Measurements from ENCODE around the gene TEPSIN.

The TEPSIN gene, protein sequence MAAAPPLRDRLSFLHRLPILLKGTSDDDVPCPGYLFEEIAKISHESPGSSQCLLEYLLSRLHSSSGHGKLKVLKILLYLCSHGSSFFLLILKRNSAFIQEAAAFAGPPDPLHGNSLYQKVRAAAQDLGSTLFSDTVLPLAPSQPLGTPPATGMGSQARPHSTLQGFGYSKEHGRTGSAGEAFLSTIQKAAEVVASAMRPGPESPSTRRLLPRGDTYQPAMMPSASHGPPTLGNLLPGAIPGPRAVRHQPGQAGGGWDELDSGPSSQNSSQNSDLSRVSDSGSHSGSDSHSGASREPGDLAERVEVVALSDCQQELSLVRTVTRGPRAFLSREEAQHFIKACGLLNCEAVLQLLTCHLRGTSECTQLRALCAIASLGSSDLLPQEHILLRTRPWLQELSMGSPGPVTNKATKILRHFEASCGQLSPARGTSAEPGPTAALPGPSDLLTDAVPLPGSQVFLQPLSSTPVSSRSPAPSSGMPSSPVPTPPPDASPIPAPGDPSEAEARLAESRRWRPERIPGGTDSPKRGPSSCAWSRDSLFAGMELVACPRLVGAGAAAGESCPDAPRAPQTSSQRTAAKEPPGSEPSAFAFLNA
- long read RNA-seq, partial matches to known transcripts: 1 of 3 reads
- long read RNA-seq, other reads (novel, unspliced or antisense): 1 of 3 reads

DNA sequence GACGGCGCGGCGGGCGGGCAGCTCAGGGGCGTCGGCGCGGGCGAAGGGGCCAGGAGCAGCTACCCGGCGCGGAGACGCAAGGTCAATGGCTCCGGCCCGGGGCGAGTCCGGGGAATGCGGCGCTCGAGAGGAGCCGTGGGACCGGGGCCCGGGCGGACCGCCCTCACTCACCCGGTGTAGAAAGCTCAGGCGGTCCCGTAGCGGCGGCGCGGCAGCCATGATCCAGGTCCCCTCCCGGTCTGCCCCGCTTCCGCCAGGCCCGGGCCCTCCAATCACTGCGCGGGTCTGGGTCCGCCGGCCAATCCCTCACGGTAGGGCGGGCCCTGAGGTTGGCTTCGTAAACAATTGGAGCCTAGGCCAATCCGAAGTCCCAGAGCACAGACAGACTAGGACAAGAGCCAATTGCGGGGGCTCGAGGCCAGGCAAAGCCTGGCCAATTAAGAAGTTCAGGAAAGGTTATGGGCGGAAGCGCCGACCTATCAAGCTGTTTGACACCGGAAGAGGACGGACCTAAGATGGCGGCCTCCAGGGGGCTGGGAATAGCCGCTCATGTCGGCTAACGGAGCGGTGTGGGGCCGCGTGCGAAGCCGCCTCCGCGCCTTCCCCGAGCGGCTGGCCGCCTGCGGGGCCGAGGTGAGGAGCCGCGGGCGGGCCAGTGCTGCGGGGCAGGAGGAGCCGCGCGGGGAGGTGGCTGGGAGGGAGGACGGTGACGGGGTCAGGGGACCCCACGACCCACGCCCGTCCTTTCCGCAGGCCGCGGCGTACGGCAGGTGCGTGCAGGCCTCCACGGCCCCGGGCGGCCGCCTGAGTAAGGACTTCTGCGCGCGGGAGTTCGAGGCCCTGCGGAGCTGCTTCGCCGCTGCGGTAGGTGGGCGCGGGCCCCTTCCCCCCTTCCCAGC, at the start of gene TEPSIN, which contains the start of gene NDUFAF8:
TSS of gene TEPSIN (minus strand) at position 241 of the 899 bp plus-strand sequence. CDS start at position 219, 22 bp downstream.
TSS of gene NDUFAF8 (plus strand) at position 504 of the 899 bp plus-strand sequence. CDS start at position 550, 46 bp downstream.
- peak within 1 kb of the TSS; percentile 97 for H3K4me3 ChIP-seq (replicated peaks; ENCODE audit: insufficient read depth, low read length)
- peak; percentile 97 to 99 for DNase-seq (ENCODE audit: low read depth in 1 of 2, low spot score in 1 of 2)
- TF ChIP-seq CTCF (IDR thresholded peaks at IDR 0.05; ENCODE audit: insufficient read depth, low read length) (no peak), POLR2AphosphoS5 (IDR thresholded peaks at IDR 0.05; ENCODE audit: low read depth) (peak; percentile 58), SPI1 (IDR thresholded peaks at IDR 0.05; ENCODE audit: borderline replicate concordance, low read depth) (no peak), GABPA (IDR thresholded peaks at IDR 0.05; ENCODE audit: low read depth) (peak; percentile 82)
- TF ChIP-seq, protein P1, sequence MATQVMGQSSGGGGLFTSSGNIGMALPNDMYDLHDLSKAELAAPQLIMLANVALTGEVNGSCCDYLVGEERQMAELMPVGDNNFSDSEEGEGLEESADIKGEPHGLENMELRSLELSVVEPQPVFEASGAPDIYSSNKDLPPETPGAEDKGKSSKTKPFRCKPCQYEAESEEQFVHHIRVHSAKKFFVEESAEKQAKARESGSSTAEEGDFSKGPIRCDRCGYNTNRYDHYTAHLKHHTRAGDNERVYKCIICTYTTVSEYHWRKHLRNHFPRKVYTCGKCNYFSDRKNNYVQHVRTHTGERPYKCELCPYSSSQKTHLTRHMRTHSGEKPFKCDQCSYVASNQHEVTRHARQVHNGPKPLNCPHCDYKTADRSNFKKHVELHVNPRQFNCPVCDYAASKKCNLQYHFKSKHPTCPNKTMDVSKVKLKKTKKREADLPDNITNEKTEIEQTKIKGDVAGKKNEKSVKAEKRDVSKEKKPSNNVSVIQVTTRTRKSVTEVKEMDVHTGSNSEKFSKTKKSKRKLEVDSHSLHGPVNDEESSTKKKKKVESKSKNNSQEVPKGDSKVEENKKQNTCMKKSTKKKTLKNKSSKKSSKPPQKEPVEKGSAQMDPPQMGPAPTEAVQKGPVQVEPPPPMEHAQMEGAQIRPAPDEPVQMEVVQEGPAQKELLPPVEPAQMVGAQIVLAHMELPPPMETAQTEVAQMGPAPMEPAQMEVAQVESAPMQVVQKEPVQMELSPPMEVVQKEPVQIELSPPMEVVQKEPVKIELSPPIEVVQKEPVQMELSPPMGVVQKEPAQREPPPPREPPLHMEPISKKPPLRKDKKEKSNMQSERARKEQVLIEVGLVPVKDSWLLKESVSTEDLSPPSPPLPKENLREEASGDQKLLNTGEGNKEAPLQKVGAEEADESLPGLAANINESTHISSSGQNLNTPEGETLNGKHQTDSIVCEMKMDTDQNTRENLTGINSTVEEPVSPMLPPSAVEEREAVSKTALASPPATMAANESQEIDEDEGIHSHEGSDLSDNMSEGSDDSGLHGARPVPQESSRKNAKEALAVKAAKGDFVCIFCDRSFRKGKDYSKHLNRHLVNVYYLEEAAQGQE (IDR thresholded peaks at IDR 0.05; ENCODE audit: insufficient replicate concordance, low read depth): peak; percentile 31
- H3K27me3 ChIP-seq (ENCODE audit: insufficient read depth, poor library complexity, severe bottlenecking): no peaks in the 10 kb centered on the region
- H3K27ac ChIP-seq (replicated peaks): peak within 1 kb of the TSS; percentile 86

GRCh38 chr17:81287741-81288430, 49.0 kb upstream of the TEPSIN start:
- no peak for TF ChIP-seq CTCF (IDR thresholded peaks at IDR 0.05; ENCODE audit: insufficient read depth, low read length)
- TF ChIP-seq GABPA (IDR thresholded peaks at IDR 0.05; ENCODE audit: low read depth): no peak
- no peak for TF ChIP-seq POLR2AphosphoS5 (IDR thresholded peaks at IDR 0.05; ENCODE audit: low read depth)
- TF ChIP-seq, protein P1 (IDR thresholded peaks at IDR 0.05; ENCODE audit: insufficient replicate concordance, low read depth): no peak
- peak; percentile 94 for TF ChIP-seq SPI1 (IDR thresholded peaks at IDR 0.05; ENCODE audit: borderline replicate concordance, low read depth)
- Histone ChIP-seq H3K4me3 (replicated peaks; ENCODE audit: insufficient read depth, low read length) (no peak overlapping the region), H3K27me3 (ENCODE audit: insufficient read depth, poor library complexity, severe bottlenecking) (no peaks in the 10 kb centered on the region), H3K27ac (replicated peaks) (peak overlapping the region; percentile 80)
- DNase-seq (ENCODE audit: low read depth in 1 of 2, low spot score in 1 of 2): peak in 1 of 2 experiments; percentile 52

DNA sequence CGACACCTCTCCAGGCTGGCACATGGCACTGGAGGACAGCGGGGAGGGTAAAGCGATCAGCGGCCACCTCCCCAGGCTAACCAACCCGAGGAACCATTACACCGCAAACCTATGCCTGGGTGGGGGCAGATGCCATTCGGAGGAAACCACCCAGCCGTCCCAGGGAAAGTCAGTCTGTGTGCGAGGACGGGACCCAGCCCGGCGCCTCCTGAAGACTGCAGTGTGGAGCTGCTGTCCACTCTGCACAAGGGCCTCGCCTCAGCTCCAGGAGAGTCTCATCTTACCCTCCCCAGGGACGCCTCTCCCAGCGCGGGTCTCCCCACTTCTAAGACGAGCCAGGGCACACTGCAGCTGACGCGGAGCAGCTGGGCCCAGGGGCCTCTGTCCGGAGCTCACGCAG, 48.3 kb upstream of the TEPSIN start:
- no peaks in the 10 kb centered on the region for H3K27me3 ChIP-seq (ENCODE audit: insufficient read depth, poor library complexity, severe bottlenecking)
- DNase-seq (ENCODE audit: low read depth in 1 of 2, low spot score in 1 of 2): no peak
- H3K4me3 ChIP-seq (replicated peaks; ENCODE audit: insufficient read depth, low read length): no peak overlapping the region
- H3K27ac ChIP-seq (replicated peaks): peak overlapping the region; percentile 80
- TF ChIP-seq, protein P1 (IDR thresholded peaks at IDR 0.05; ENCODE audit: insufficient replicate concordance, low read depth): no peak
- TF ChIP-seq SPI1 (IDR thresholded peaks at IDR 0.05; ENCODE audit: borderline replicate concordance, low read depth) (no peak), GABPA (IDR thresholded peaks at IDR 0.05; ENCODE audit: low read depth) (no peak), POLR2AphosphoS5 (IDR thresholded peaks at IDR 0.05; ENCODE audit: low read depth) (no peak), CTCF (IDR thresholded peaks at IDR 0.05; ENCODE audit: insufficient read depth, low read length) (no peak)
